ENCODE data around the gene WT1.
"Not testable (repeated sequence)": the region's sequence is repeated elsewhere in the genome, so short reads cannot be mapped to it uniquely, and the experiment has no call there.

Gene WT1

GRCh38 chr11:32385998-32386397 is 49.3 kb downstream of the WT1 start:
- no peak for DNase-seq

GRCh38 chr11:32382339-32383049 is 52.8 kb downstream of the WT1 start:
- no peak for DNase-seq

DNA sequence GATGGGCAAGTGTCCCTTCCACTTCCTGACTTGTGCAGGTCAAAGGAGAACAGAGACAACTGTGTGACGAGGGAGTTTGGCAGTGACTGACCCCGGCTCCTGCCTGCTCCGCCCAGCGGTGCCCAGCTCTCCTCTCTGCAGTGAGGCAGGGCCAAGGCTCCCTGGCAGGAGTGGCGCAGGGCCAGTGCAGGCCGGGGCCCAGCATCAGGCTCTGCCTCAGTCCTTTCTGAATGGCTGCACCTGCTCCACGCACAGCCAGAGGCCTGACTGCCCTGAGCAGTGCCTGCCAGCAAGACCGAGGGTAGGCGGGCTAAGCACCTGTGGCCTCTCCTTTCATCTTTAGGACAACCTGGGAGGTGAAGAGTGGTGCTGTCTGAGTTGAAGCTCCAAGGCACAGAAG is 54.2 kb downstream of the WT1 start:
- DNase-seq, result no peak

- no peak for DNase-seq
Measured at GRCh38 chr11:32379719-32380118, 55.6 kb downstream of the WT1 start.

- DNase-seq, result no peak
Measured at GRCh38 chr11:32375826-32376225, 59.5 kb downstream of the WT1 start.

- peak; percentile 24 for DNase-seq
Measured at GRCh38 chr11:32374261-32374711, 61.1 kb downstream of the WT1 start.

DNA sequence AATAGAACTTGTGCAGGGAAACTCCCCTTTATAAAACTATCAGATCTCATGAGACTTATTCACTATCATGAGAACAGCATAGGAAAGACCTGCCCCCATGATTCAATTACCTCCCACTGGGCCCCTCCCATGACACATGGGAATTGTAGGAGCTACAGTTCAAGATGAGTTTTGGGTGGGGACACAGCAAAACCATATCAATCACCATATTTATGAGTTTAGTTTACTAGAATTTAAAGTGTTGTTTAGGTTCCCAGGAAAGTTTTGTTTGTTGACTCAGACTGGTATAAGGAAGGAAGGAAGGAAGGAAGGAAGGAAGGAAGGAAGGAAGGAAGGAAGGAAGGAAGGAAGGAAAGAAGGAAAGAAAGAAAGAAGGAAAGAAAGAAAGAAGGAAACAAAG is 65.4 kb downstream of the WT1 start:
- DNase-seq, result not testable (repeated sequence)

DNA sequence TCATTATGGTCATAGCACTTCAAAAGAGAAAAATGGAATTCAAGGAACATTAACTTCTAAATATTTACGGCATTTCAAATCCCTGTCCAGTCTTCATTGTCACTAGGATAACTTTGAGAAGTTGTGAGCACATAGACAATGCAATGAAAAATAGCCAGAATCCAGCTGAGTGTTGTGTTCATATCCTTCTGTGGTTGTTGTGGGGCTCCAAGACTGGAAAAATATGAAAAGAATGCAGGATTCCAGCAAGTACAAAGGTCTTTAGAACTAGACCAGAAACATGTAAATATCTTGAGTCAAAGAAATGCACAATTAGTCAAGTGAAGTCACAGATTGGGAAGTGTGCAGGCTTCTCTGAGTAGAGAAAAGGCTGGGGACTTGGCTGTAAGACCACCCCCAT is 68.7 kb downstream of the WT1 start:
- DNase-seq, result no peak

DNA sequence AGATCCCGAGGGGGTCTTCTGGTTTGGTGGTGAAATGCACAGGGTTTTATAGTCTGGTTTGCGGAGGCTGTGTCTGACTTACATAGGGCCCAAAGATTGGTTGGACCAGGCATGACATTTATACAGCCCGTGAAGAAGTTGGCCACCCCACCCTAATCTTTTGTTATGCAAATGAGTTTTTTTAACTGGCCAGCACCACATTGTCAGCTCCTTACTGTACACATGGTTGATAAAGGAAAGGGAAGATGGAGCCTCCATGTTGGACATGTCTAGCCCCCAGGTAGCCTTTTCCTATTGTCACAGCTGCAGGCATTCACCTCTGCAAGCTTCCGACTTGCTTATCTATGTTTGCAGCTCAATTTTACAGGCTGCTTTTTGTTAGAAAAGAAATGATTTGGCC is 70.1 kb downstream of the WT1 start:
- no peak for DNase-seq

DNA sequence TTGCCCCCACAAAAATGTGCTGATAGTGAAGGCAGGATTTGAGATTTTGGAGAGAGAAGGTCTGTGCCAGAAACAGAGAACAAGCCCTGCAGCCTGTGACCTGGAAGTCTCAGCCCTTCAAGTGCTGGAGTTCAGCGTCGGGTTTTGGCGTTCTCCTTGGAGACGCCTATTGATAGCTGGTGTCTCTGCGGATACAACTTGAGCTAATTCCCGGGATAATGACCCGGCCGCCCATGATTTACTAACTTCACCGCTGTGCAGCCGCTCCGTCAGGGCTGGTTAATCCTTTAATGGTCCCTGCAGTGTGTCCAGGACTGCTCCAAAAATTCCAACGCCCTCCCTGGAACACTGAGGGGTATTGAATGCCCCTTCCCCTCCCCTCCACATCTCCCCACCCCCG is 76.6 kb downstream of the WT1 start:
- no peak for DNase-seq

GRCh38 chr11:32353884-32354283 is 81.5 kb downstream of the WT1 start:
- no peak for DNase-seq

GRCh38 chr11:32348502-32348901 is 86.8 kb downstream of the WT1 start:
- no peak for DNase-seq

DNA sequence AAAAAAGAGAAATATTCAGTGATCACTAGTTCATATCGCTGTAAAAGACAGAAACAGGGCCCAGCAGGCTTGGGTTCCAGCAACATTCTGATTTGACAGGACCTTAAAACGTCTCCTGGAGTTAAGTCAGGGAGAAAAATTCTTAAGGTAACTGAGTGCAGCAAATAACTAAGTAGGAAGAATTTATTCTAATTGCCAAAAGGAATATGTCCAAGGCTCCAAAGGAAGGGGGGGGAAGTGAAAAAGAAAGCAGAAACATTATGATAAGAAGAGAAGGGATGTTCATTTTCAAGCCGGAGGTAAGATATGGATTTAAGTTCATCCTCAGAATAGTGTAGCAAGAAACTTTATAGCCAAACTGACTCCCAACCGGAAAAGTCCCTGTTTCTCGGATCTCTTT is 90.4 kb downstream of the WT1 start:
- no peak for DNase-seq

DNA sequence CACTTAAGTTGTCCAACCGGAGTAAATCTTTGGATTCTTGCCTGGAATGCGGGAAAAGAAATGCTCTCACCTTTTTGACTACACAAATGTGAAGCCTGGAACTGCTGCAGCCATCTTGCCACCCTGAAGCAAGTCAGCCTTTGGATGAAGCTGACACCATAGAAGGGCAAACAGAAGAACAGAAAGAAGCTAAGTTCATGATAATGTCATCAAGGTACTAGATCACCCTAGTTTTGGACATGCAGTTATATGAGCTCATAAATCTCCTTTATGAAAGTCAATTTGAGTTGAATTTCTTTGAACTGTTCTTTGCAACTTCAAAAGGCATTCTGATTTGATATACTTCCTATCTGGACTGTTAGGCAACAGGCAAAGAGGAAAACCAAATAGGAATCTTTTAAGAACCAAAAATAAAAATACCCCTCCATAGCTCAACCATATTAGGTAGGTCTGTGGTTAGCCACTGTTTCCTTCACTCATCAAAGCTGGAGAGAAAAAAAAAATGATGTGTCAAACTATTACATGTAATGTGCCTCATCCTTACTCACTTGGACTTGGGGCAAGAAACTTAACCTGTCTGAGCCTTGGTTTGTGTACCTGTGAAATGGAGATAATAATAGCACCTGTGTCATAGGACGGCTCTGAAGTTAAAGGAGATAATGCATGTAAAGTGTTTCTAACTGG is 91.9 kb downstream of the WT1 start:
- no peak for DNase-seq

GRCh38 chr11:32341620-32342613 is 93.4 kb downstream of the WT1 start:
- DNase-seq, result no peak

DNA sequence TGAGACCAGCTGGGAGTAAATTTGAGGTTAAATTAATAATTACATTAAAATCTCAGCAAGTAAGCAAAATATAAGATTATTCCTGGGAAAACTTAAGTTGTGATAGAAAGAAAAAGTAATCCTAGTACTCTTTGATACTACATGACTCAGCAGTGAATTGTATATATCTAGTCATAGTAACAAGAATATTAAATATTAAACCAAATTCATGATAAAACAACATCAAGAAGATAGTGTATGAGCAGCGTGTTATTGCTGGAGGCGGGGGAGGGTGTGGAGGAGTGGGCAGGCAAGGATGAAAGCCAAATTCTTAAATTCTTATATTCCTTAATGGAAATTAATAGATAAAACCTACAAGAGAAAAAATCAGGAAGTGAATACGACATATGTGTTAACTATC is 95.2 kb downstream of the WT1 start:
- DNase-seq, result no peak
